ENCODE data around the gene ATP8A2.

ATP8A2 gene

GRCh38 chr13:26024558-26024957, 652.8 kb downstream of the ATP8A2 start:
- no peaks in the 10 kb centered on the region for H3K9me3 Mint-ChIP-seq
- no peak overlapping the region for H3K27ac Mint-ChIP-seq
- peaks cover 13% of the 10 kb centered on the region for H3K36me3 Mint-ChIP-seq
- no peaks in the 10 kb centered on the region for H3K27me3 Mint-ChIP-seq
- H3K4me3 Mint-ChIP-seq, result no peak overlapping the region
- H3K4me1 Mint-ChIP-seq, result no peaks in the 10 kb centered on the region

GRCh38 chr13:26025196-26025595, 653.4 kb downstream of the ATP8A2 start:
- Mint-ChIP-seq H3K4me3 (no peak overlapping the region), H3K36me3 (peaks cover 8% of the 10 kb centered on the region), H3K9me3 (no peaks in the 10 kb centered on the region), H3K27ac (no peak overlapping the region), H3K27me3 (no peaks in the 10 kb centered on the region), H3K4me1 (no peaks in the 10 kb centered on the region)

DNA sequence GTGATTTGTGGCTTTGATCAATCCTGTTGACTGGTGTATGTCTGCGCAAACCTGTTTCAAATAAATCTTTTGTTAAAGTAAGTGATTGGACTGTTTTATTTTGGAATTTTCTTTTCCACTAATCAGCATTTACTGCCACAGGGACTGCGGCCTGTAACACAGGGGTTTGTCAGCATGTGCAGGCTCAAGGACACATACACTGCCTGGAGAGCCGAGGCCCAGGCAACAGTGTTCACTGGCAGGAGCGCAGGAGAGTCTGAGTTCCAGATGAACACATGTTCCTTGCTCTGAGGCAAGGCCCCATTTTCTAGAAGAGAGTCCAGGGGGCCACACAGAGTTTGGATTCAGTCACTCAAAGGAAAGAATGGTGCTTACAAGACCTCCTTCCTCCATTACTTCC, 654.0 kb downstream of the ATP8A2 start:
- Mint-ChIP-seq H3K27ac (peak overlapping the region; percentile 38), H3K4me1 (no peaks in the 10 kb centered on the region), H3K36me3 (peaks cover 4% of the 10 kb centered on the region), H3K9me3 (peaks cover 3% of the 10 kb centered on the region), H3K4me3 (no peak overlapping the region), H3K27me3 (no peaks in the 10 kb centered on the region)

GRCh38 chr13:26026211-26026610, 654.4 kb downstream of the ATP8A2 start:
- no peak overlapping the region for H3K27ac Mint-ChIP-seq
- no peak overlapping the region for H3K4me3 Mint-ChIP-seq
- peaks cover 5% of the 10 kb centered on the region for H3K9me3 Mint-ChIP-seq
- H3K36me3 Mint-ChIP-seq, result peaks cover under 1% of the 10 kb centered on the region
- no peaks in the 10 kb centered on the region for H3K4me1 Mint-ChIP-seq
- H3K27me3 Mint-ChIP-seq, result no peaks in the 10 kb centered on the region

DNA sequence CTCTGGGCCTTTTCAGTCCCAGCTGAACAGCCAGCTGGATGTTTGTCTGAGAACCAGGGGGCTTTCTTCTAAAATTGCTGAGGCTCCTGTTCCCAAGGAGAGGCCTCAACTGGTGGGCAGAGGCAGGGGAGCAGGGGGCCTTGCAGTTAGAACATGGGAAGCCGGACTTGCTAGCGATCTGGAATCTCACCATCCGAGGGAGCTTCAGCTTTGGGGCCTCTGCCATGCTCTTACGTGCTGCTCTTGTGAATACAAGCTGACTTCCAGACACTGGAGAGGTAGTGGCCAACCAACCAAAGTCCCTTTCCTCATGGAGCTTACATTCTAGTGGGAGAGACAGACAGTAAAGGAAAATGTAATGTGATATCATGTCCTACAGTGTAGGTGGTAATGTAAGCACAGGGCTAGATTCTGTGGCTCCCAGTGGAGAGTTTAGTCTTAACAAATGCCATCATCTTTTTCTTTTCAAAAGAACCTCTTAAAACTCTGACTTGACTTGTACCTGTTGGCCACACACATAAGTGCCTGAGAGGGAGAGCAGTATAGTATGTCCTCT, 657.9 kb downstream of the ATP8A2 start:
- no peaks in the 10 kb centered on the region for H3K27me3 Mint-ChIP-seq
- H3K36me3 Mint-ChIP-seq, result no peaks in the 10 kb centered on the region
- peaks cover 5% of the 10 kb centered on the region for H3K9me3 Mint-ChIP-seq
- H3K4me1 Mint-ChIP-seq, result no peaks in the 10 kb centered on the region
- no peak overlapping the region for H3K4me3 Mint-ChIP-seq
- H3K27ac Mint-ChIP-seq, result no peak overlapping the region

GRCh38 chr13:26030331-26030730, 658.6 kb downstream of the ATP8A2 start:
- Mint-ChIP-seq H3K27ac (no peak overlapping the region), H3K4me3 (no peak overlapping the region), H3K27me3 (no peaks in the 10 kb centered on the region), H3K9me3 (peaks cover 5% of the 10 kb centered on the region), H3K36me3 (no peaks in the 10 kb centered on the region), H3K4me1 (no peaks in the 10 kb centered on the region)

DNA sequence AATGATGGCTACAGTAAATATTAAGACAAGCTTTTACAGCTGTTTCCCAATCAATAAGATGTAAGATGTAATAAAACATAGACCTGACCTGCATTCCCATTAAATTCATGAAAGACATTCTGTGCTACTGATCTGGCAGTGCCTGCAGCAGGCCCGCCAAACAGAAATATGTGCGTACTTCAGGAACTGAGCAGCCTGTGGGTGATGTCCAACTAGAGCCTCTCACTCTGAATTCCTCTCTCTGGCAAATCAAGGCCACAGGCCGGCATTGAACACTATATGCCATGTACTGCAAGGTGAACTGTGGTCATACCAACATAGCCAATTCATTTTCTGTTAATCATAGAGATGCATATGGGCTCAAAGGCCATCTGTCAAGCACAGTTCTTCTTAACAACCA, 662.2 kb downstream of the ATP8A2 start:
- Mint-ChIP-seq H3K27ac (no peak overlapping the region), H3K9me3 (peaks cover 5% of the 10 kb centered on the region), H3K4me1 (no peaks in the 10 kb centered on the region), H3K27me3 (no peaks in the 10 kb centered on the region), H3K36me3 (no peaks in the 10 kb centered on the region), H3K4me3 (no peak overlapping the region)

GRCh38 chr13:26036383-26036782, 664.6 kb downstream of the ATP8A2 start:
- H3K4me3 Mint-ChIP-seq, result no peak overlapping the region
- no peaks in the 10 kb centered on the region for H3K4me1 Mint-ChIP-seq
- no peaks in the 10 kb centered on the region for H3K36me3 Mint-ChIP-seq
- no peaks in the 10 kb centered on the region for H3K27me3 Mint-ChIP-seq
- H3K27ac Mint-ChIP-seq, result no peak overlapping the region
- H3K9me3 Mint-ChIP-seq, result no peaks in the 10 kb centered on the region

DNA sequence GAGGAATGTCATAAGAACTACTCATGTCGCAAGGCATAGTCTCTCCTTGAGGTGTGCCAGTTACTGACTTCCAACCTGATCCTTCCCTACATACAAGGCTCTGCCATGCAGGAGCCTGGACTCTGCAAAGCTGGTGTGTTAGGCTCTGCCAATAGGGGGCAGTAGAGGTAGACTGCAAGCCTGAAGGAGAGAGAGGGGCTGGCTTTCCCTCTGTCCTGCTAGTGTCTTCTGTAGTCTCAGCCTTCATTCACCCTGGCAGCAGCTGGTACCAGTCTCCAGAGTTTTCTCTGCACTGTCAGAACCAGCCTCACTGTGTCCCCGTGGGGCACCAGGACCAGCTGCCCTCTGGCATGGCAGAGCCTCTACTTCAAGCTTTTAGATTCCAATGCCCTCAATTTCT, 665.5 kb downstream of the ATP8A2 start:
- no peaks in the 10 kb centered on the region for H3K4me1 Mint-ChIP-seq
- no peak overlapping the region for H3K4me3 Mint-ChIP-seq
- no peaks in the 10 kb centered on the region for H3K9me3 Mint-ChIP-seq
- H3K36me3 Mint-ChIP-seq, result no peaks in the 10 kb centered on the region
- no peaks in the 10 kb centered on the region for H3K27me3 Mint-ChIP-seq
- H3K27ac Mint-ChIP-seq, result no peak overlapping the region

GRCh38 chr13:26038931-26039475, 667.2 kb downstream of the ATP8A2 start:
- H3K4me3 Mint-ChIP-seq, result no peak overlapping the region
- H3K9me3 Mint-ChIP-seq, result no peaks in the 10 kb centered on the region
- no peaks in the 10 kb centered on the region for H3K36me3 Mint-ChIP-seq
- H3K27ac Mint-ChIP-seq, result no peak overlapping the region
- H3K27me3 Mint-ChIP-seq, result no peaks in the 10 kb centered on the region
- no peaks in the 10 kb centered on the region for H3K4me1 Mint-ChIP-seq

DNA sequence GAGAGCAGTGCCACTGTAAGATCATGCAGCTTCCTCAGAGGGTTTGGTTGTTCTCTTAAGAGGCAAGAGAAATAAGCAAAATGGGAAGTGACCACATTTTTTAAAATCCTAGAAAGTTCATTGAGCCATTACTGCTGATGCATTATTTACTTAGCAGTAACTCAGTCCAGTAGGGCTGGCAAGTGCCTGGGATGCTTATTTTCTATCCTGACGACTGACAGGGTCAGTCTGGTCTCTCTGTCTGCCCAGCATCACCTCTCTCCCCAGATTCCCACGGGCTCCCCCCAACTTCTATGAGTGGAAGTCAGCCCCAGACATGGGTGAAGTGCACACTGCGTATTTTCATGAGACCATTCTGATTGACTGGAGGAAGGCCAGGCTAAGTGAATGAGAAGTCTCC, 669.7 kb downstream of the ATP8A2 start:
- no peak overlapping the region for H3K27ac Mint-ChIP-seq
- H3K4me1 Mint-ChIP-seq, result peaks cover 9% of the 10 kb centered on the region
- no peaks in the 10 kb centered on the region for H3K9me3 Mint-ChIP-seq
- no peaks in the 10 kb centered on the region for H3K27me3 Mint-ChIP-seq
- no peaks in the 10 kb centered on the region for H3K36me3 Mint-ChIP-seq
- H3K4me3 Mint-ChIP-seq, result no peak overlapping the region

- Mint-ChIP-seq H3K36me3 (no peaks in the 10 kb centered on the region), H3K4me3 (no peak overlapping the region)
Measured at GRCh38 chr13:26042785-26043184, 671.0 kb downstream of the ATP8A2 start.

GRCh38 chr13:26045142-26045541, 673.4 kb downstream of the ATP8A2 start:
- Mint-ChIP-seq H3K4me3 (no peak overlapping the region), H3K9me3 (no peaks in the 10 kb centered on the region), H3K4me1 (peaks cover 20% of the 10 kb centered on the region), H3K27ac (no peak overlapping the region), H3K36me3 (no peaks in the 10 kb centered on the region), H3K27me3 (peaks cover 14% of the 10 kb centered on the region)

More at GRCh38 chr13:26042785-26043184, 671.0 kb downstream of the ATP8A2 start:
- H3K27ac Mint-ChIP-seq, result no peak overlapping the region
- peaks cover 9% of the 10 kb centered on the region for H3K4me1 Mint-ChIP-seq
- H3K9me3 Mint-ChIP-seq, result no peaks in the 10 kb centered on the region
- H3K27me3 Mint-ChIP-seq, result peaks cover 4% of the 10 kb centered on the region

DNA sequence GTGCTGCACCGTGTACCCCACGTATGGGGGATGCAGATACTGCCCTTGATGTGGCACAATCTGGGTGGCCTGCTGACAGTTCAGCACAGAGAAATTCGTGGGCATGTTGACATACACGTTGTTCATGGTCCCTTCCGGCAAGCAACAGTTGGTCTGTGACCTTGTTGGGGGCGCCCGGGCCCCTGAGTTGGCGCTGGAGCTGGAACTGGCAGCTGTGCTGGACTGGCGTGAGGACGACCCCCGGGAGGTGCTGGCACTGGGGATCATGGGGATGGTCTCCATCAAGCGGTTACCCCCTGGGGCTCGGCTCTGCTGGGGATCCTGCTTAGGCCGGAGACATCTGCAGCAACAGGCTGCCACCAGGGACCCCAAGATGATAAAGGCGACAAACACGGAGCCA, 674.9 kb downstream of the ATP8A2 start:
- no peaks in the 10 kb centered on the region for H3K36me3 Mint-ChIP-seq
- H3K4me3 Mint-ChIP-seq, result no peak overlapping the region
- H3K9me3 Mint-ChIP-seq, result no peaks in the 10 kb centered on the region
- H3K4me1 Mint-ChIP-seq, result peaks cover 20% of the 10 kb centered on the region
- H3K27me3 Mint-ChIP-seq, result peaks cover 14% of the 10 kb centered on the region
- no peak overlapping the region for H3K27ac Mint-ChIP-seq

- no peak overlapping the region for H3K4me3 Mint-ChIP-seq
- peaks cover 20% of the 10 kb centered on the region for H3K4me1 Mint-ChIP-seq
- H3K27me3 Mint-ChIP-seq, result peaks cover 14% of the 10 kb centered on the region
- H3K9me3 Mint-ChIP-seq, result no peaks in the 10 kb centered on the region
- H3K27ac Mint-ChIP-seq, result no peak overlapping the region
- no peaks in the 10 kb centered on the region for H3K36me3 Mint-ChIP-seq
Measured at GRCh38 chr13:26047040-26047439, 675.3 kb downstream of the ATP8A2 start.

DNA sequence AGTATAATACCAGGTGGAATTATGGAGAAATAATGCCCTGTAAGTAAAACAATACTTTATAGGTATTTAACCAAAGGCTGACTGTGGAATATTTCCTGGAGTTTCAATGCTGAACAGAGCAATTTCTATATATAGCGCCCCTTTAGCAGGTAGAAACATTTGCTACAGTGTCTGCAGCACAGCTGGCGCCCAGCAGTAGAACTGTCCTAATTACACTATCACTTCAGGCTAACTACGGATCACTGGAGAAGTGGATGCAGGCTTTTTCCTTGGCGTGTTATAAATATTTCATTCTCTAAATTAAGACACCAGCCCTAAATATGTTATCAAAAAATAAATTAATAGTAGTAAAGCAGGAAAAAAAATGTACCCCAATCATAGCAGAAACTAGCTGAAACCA, 677.0 kb downstream of the ATP8A2 start:
- H3K36me3 Mint-ChIP-seq, result no peaks in the 10 kb centered on the region
- no peaks in the 10 kb centered on the region for H3K9me3 Mint-ChIP-seq
- no peak overlapping the region for H3K4me3 Mint-ChIP-seq
- H3K27ac Mint-ChIP-seq, result no peak overlapping the region
- H3K4me1 Mint-ChIP-seq, result peaks cover 24% of the 10 kb centered on the region
- peaks cover 14% of the 10 kb centered on the region for H3K27me3 Mint-ChIP-seq
